ENCODE results near the gene OBP2B.

The OBP2B gene

DNA sequence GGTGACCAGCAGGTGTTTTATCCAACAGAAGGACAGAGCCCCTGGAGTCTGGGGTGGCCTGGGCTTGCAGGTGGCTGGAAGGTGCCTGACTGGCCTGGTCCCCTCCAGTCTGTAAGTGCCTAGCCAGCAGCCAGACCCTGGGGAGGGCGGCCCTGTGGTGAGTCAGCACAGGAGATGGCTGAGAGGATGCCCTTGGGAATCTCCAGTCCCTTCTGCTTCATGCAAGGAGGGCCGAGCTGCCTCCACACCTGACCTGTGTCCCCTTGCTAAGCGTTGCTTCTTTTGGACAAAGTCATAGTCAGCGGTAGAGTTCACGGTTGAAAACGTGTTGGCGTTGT, 20.2 kb downstream of the OBP2B start:
- H3F3A ChIP-seq (ENCODE audit: insufficient read depth, low read length) = no peaks in the 10 kb centered on the region
- no peak overlapping the region for H3K27ac ChIP-seq (ENCODE audit: low read depth, low read length, poor library complexity, severe bottlenecking)
- H3K27me3 ChIP-seq (ENCODE audit: insufficient read depth, low read length) = peaks cover 3% of the 10 kb centered on the region; the same call in 1 of the 2 replicates
- no peaks in the 10 kb centered on the region for H4K20me1 ChIP-seq (ENCODE audit: insufficient read depth, low read length)
- H3K9ac ChIP-seq (ENCODE audit: low read length) = no peak overlapping the region
- no peak overlapping the region for H3K4me3 ChIP-seq (ENCODE audit: low read depth, low read length, poor library complexity, severe bottlenecking)
- H2AFZ ChIP-seq (ENCODE audit: low read length) = no peak overlapping the region
- H3K9me2 ChIP-seq (ENCODE audit: low read depth, low read length) = no peaks in the 10 kb centered on the region
- no peaks in the 10 kb centered on the region for H3K79me2 ChIP-seq (ENCODE audit: insufficient read depth, low read length)
- no peaks in the 10 kb centered on the region for H3K4me1 ChIP-seq (ENCODE audit: insufficient read depth, low read length, severe bottlenecking)
- H3K36me3 ChIP-seq (ENCODE audit: insufficient read depth, low read length) = no peaks in the 10 kb centered on the region
- no peaks in the 10 kb centered on the region for H3K9me3 ChIP-seq (ENCODE audit: low read length)
- H3K4me2 ChIP-seq (ENCODE audit: low read length) = no peak overlapping the region
- TF ChIP-seq, protein P1, sequence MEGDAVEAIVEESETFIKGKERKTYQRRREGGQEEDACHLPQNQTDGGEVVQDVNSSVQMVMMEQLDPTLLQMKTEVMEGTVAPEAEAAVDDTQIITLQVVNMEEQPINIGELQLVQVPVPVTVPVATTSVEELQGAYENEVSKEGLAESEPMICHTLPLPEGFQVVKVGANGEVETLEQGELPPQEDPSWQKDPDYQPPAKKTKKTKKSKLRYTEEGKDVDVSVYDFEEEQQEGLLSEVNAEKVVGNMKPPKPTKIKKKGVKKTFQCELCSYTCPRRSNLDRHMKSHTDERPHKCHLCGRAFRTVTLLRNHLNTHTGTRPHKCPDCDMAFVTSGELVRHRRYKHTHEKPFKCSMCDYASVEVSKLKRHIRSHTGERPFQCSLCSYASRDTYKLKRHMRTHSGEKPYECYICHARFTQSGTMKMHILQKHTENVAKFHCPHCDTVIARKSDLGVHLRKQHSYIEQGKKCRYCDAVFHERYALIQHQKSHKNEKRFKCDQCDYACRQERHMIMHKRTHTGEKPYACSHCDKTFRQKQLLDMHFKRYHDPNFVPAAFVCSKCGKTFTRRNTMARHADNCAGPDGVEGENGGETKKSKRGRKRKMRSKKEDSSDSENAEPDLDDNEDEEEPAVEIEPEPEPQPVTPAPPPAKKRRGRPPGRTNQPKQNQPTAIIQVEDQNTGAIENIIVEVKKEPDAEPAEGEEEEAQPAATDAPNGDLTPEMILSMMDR (IDR thresholded peaks at IDR 0.05; ENCODE audit: low read length) = no peak
- no peak for TF ChIP-seq EZH2 (IDR thresholded peaks at IDR 0.05; ENCODE audit: borderline replicate concordance, low read length)

DNA sequence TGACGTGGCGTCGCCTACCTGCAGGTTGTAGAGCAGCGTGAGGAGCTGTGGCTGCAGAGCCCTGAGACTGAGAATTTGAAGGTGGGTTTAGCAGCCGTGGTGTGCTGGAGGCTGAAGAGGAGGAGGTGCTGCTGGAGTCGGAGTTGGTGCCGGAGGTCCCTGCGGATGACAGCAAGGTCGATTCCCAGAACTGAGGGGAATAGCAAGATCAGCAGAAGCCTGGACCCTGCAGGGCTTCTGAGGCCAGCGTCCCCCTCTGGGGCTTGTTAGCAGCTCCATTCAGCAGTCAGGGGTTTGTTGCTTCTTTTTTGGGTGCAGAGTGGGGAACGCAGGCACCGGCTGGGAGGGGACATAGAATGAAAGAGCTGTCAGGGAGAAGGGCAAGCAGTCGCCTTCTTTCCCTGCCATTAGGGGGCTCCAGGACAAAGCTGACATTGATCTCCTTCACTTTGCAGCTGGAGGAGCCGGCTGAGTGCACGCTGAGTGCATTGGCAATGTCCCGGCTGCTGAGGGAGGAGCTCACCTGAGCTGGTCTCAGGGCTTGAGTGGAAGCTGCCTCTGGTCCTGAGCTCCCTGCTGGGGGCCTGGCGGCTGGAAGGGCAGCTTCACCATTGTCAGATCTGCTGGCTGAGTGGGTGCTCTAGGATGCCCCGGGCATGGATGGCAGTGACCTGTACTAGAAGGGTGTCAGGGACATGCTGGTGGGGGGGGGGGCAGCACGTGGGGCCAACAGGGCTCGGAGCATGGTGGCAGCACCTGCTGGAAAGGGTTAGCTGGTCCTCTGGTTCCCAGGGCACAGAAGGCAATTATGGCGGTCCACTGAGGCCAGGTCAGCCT, 20.8 kb downstream of the OBP2B start:
- no peak overlapping the region for H3K4me3 ChIP-seq (ENCODE audit: low read depth, low read length, poor library complexity, severe bottlenecking)
- H3K4me2 ChIP-seq (ENCODE audit: low read length) = no peak overlapping the region
- H3K27ac ChIP-seq (ENCODE audit: low read depth, low read length, poor library complexity, severe bottlenecking) = no peak overlapping the region
- no peaks in the 10 kb centered on the region for H3F3A ChIP-seq (ENCODE audit: insufficient read depth, low read length)
- peaks cover 3% of the 10 kb centered on the region; the same call in 1 of the 2 replicates for H3K27me3 ChIP-seq (ENCODE audit: insufficient read depth, low read length)
- no peaks in the 10 kb centered on the region for H3K79me2 ChIP-seq (ENCODE audit: insufficient read depth, low read length)
- no peaks in the 10 kb centered on the region for H4K20me1 ChIP-seq (ENCODE audit: insufficient read depth, low read length)
- no peaks in the 10 kb centered on the region for H3K4me1 ChIP-seq (ENCODE audit: insufficient read depth, low read length, severe bottlenecking)
- no peaks in the 10 kb centered on the region for H3K9me3 ChIP-seq (ENCODE audit: low read length)
- TF ChIP-seq, protein P1 (IDR thresholded peaks at IDR 0.05; ENCODE audit: low read length) = peak; percentile 21; the same call in 1 of the 2 replicates
- no peak for TF ChIP-seq EZH2 (IDR thresholded peaks at IDR 0.05; ENCODE audit: borderline replicate concordance, low read length)
- no peak overlapping the region for H2AFZ ChIP-seq (ENCODE audit: low read length)
- no peaks in the 10 kb centered on the region for H3K36me3 ChIP-seq (ENCODE audit: insufficient read depth, low read length)
- H3K9me2 ChIP-seq (ENCODE audit: low read depth, low read length) = no peaks in the 10 kb centered on the region
- no peak overlapping the region for H3K9ac ChIP-seq (ENCODE audit: low read length)

DNA sequence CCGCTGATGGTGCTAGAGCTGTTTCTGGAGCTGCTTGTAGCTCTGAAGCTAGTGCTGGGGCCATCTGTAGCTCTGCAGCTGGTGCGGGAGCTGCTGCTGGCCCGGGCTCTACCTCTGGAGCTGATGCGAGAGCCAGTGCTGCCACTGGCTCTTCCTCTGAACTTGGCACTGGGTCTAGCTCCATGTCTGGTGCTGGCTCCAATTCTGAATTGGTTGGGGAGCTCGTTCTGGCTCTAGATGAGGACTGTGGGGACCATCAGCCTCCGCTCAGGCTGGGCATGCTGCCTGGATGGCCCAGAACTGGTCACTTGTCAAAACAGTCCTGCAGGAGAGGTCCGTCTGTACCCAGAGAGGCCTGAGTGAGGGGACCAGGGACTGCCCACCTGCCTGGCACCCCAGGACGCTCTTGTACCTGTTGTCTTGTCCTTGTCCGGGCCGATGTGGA, 21.5 kb downstream of the OBP2B start:
- no peaks in the 10 kb centered on the region for H3K9me2 ChIP-seq (ENCODE audit: low read depth, low read length)
- H3K4me3 ChIP-seq (ENCODE audit: low read depth, low read length, poor library complexity, severe bottlenecking) = no peak overlapping the region
- H3F3A ChIP-seq (ENCODE audit: insufficient read depth, low read length) = no peaks in the 10 kb centered on the region
- H3K9me3 ChIP-seq (ENCODE audit: low read length) = no peaks in the 10 kb centered on the region
- H4K20me1 ChIP-seq (ENCODE audit: insufficient read depth, low read length) = no peaks in the 10 kb centered on the region
- no peak overlapping the region for H2AFZ ChIP-seq (ENCODE audit: low read length)
- H3K27ac ChIP-seq (ENCODE audit: low read depth, low read length, poor library complexity, severe bottlenecking) = no peak overlapping the region
- H3K4me1 ChIP-seq (ENCODE audit: insufficient read depth, low read length, severe bottlenecking) = no peaks in the 10 kb centered on the region
- TF ChIP-seq EZH2 (IDR thresholded peaks at IDR 0.05; ENCODE audit: borderline replicate concordance, low read length) = no peak
- TF ChIP-seq, protein P1 (IDR thresholded peaks at IDR 0.05; ENCODE audit: low read length) = no peak
- no peaks in the 10 kb centered on the region for H3K36me3 ChIP-seq (ENCODE audit: insufficient read depth, low read length)
- H3K27me3 ChIP-seq (ENCODE audit: insufficient read depth, low read length) = peaks cover 3% of the 10 kb centered on the region; the same call in 1 of the 2 replicates
- no peak overlapping the region for H3K9ac ChIP-seq (ENCODE audit: low read length)
- H3K4me2 ChIP-seq (ENCODE audit: low read length) = no peak overlapping the region
- H3K79me2 ChIP-seq (ENCODE audit: insufficient read depth, low read length) = no peaks in the 10 kb centered on the region
